ENCODE data around the gene RAB3GAP2.

RAB3GAP2 gene

GRCh38 chr1:220099826-220100225 is 172.4 kb downstream of the RAB3GAP2 start:
- no peak for TF ChIP-seq CTCF (IDR thresholded peaks at IDR 0.05)
- H3K4me3 Mint-ChIP-seq = no peak overlapping the region
- H3K27ac Mint-ChIP-seq = no peak overlapping the region
- DNase-seq = no peak
- H3K27me3 Mint-ChIP-seq (ENCODE audit: low read depth, poor library complexity) = no peaks in the 10 kb centered on the region
- peaks cover 17% of the 10 kb centered on the region for H3K4me1 Mint-ChIP-seq
- no peaks in the 10 kb centered on the region for H3K9me3 Mint-ChIP-seq
- H3K36me3 Mint-ChIP-seq (ENCODE audit: low read depth) = peaks cover 73% of the 10 kb centered on the region

All from nephron progenitor cell (in vitro differentiated cells).